BE2C (cell line): ENCODE results near the gene EPS8L1.

Experiments
- DNase-seq: peaks from one replicate; pipeline ENCODE4 v3.0.0-alpha.2; 2020
- H3K27me3 ChIP-seq: fragments of 250-450 bp; sonication (Bioruptor Pico); 2 replicates; pipeline ENCODE4 v1.5.1; 2020; ENCODE audit warnings: mild to moderate bottlenecking
- H3K36me3 ChIP-seq: fragments of 250-450 bp; sonication (Bioruptor Pico); 2 replicates; pipeline ENCODE4 v1.5.1; 2020; ENCODE audit warnings: mild to moderate bottlenecking
- H3K4me1 ChIP-seq: fragments of 250-450 bp; sonication (Bioruptor Pico); 2 replicates; pipeline ENCODE4 v1.5.1; 2020
- H3K4me3 ChIP-seq: 2 replicates; pipeline ENCODE4 v1.5.1; 2011; ENCODE audit warnings: low read depth, low read length
- H3K9me3 ChIP-seq: fragments of 250-450 bp; sonication (Bioruptor Pico); 2 replicates; pipeline ENCODE4 v1.5.1; 2020
- CTCF ChIP-seq: IDR thresholded peaks from 2 replicates; pipeline ENCODE4 v1.5.1; 2012; ENCODE audit warnings: mild to moderate bottlenecking, low read depth, low read length

Gene EPS8L1

GRCh38 chr19:55070466-55071128 is 5.1 kb upstream of the EPS8L1 start:
- H3K36me3 ChIP-seq: no peaks in the 10 kb centered on the region
- H3K4me3 ChIP-seq: no peak overlapping the region
- H3K9me3 ChIP-seq: no peaks in the 10 kb centered on the region
- H3K4me1 ChIP-seq: no peaks in the 10 kb centered on the region
- no peak for TF ChIP-seq CTCF
- peaks cover 54% of the 10 kb centered on the region for H3K27me3 ChIP-seq
- no peak for DNase-seq

- H3K4me3 ChIP-seq: no peak overlapping the region
- no peaks in the 10 kb centered on the region for H3K9me3 ChIP-seq
- DNase-seq: no peak
- H3K4me1 ChIP-seq: no peaks in the 10 kb centered on the region
- TF ChIP-seq CTCF: no peak
- peaks cover 54% of the 10 kb centered on the region for H3K27me3 ChIP-seq
- H3K36me3 ChIP-seq: no peaks in the 10 kb centered on the region
These were observed 4.6 kb upstream of the EPS8L1 start for GRCh38 chr19:55071129-55071502.

- no peak for DNase-seq
- Histone ChIP-seq H3K27me3 (peaks cover 54% of the 10 kb centered on the region), H3K4me1 (no peaks in the 10 kb centered on the region), H3K9me3 (no peaks in the 10 kb centered on the region), H3K36me3 (no peaks in the 10 kb centered on the region), H3K4me3 (no peak overlapping the region)
- TF ChIP-seq CTCF: no peak
These were observed 3.8 kb upstream of the EPS8L1 start for GRCh38 chr19:55071913-55072312.

GRCh38 chr19:55076321-55076720 is 652 bp downstream of the EPS8L1 start:
- Histone ChIP-seq H3K9me3 (no peaks in the 10 kb centered on the region; the same call in 1 of the 2 replicates), H3K36me3 (no peaks in the 10 kb centered on the region), H3K4me3 (no peak overlapping the region), H3K27me3 (peaks cover 33% of the 10 kb centered on the region), H3K4me1 (no peaks in the 10 kb centered on the region)
- TF ChIP-seq CTCF: no peak
- no peak for DNase-seq

GRCh38 chr19:55077106-55077505 is 1.4 kb downstream of the EPS8L1 start:
- H3K4me3 ChIP-seq: no peak overlapping the region
- H3K27me3 ChIP-seq: peaks cover 38% of the 10 kb centered on the region
- no peaks in the 10 kb centered on the region for H3K4me1 ChIP-seq
- no peak for TF ChIP-seq CTCF
- peaks cover 5% of the 10 kb centered on the region; the same call in 1 of the 2 replicates for H3K9me3 ChIP-seq
- no peak for DNase-seq
- no peaks in the 10 kb centered on the region for H3K36me3 ChIP-seq

GRCh38 chr19:55078996-55079395 is 3.3 kb downstream of the EPS8L1 start:
- peaks cover 9% of the 10 kb centered on the region; the same call in 1 of the 2 replicates for H3K9me3 ChIP-seq
- no peak for DNase-seq
- no peaks in the 10 kb centered on the region for H3K36me3 ChIP-seq
- H3K4me3 ChIP-seq: no peak overlapping the region
- H3K27me3 ChIP-seq: peaks cover 47% of the 10 kb centered on the region
- TF ChIP-seq CTCF: no peak
- H3K4me1 ChIP-seq: no peaks in the 10 kb centered on the region
